ENCODE data around the gene MTA1.

The MTA1 gene

GRCh38 chr14:105447651-105448640 is 28.3 kb downstream of the MTA1 start:
- no peak for DNase-seq

GRCh38 chr14:105448706-105449111 is 29.1 kb downstream of the MTA1 start:
- peak; percentile 70 for DNase-seq

- DNase-seq = no peak
Observed at GRCh38 chr14:105449276-105450122, 29.9 kb downstream of the MTA1 start.

DNA sequence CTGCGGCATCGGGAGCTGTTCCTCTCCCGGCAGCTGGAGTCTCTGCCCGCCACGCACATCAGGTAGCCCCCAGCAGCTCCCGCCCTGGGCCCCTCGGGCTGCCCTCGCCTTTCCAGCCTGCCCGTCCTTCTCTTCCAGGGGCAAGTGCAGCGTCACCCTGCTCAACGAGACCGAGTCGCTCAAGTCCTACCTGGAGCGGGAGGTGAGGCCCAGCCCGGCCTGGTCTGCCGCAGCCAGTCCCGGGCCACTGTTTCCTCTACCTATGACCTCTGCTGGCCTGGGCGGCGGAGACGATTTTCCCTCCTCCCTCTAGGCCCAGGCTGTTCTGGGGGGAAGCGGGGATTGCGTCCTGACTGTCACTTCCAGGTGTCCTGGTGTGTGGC is 30.5 kb downstream of the MTA1 start:
- DNase-seq = no peak

- DNase-seq = no peak
Observed at GRCh38 chr14:105450864-105451720, 31.5 kb downstream of the MTA1 start.

DNA sequence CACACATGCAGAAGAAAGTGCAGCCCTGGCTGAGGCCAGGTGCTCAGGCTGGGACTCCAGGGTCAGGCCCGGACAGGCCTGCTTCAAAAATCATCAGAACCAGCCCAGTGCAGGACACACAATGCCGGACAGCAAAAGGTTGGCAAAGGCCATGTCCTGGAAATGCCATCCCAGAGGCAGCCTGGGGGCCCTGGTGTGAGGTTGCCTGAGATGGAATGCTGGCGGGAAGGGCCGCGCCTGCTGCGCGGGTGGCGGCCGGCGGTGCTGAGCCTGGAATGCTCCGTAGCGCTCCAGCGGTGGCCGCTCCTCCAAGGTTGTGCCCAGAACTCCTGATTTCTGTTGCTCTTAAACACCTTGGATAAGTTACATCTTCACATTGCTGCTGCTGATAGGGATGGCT is 33.3 kb downstream of the MTA1 start:
- DNase-seq = no peak

DNA sequence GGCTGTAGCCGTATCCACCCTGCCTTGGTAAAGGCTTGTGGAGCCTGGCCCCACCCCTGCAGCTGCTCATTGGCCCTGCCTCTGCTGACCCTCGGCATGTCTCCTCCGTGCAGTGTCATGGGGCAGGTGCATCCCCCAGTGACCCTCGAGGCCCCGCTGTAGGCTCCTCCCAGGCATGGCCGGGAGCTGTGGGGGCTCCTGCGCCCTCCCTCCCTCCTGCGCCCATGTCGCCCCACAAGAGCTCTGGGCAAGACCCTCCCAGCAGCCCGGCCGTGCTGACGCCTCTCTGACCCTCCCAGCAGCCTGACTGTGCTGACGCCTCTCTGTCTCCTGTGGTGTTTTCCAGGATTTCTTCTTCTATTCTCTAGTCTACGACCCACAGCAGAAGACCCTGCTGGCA is 34.2 kb downstream of the MTA1 start:
- DNase-seq = no peak

DNA sequence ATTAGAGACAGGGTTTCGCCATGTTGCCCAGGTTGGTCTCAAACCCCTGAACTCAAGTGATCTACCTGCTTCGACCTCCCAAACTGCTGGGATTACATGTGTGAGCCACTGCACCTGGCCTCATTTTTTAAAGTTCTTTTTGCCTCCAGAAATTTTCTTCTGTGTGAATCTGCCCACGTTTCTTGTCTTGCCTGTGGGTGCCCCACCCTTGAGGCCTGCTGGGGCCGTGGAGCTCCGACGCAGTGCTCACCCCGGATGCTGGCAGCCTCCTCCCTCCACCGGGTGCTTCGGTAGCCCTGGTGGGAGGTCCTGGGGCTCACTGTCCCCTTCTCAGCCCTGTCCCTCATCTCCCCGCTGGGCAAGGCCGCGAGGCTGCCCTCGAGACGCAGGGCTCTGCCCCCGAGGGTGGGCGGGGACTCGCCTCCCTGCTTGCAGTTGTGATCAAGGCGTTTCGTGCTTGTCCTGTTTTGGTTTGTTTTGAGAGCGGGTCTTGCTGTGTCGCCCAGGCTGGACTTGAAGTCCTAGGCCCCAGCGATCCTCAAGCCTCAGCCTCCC is 35.5 kb downstream of the MTA1 start:
- DNase-seq = no peak

- no peak for DNase-seq
Observed at GRCh38 chr14:105455766-105456660, 36.4 kb downstream of the MTA1 start.

DNA sequence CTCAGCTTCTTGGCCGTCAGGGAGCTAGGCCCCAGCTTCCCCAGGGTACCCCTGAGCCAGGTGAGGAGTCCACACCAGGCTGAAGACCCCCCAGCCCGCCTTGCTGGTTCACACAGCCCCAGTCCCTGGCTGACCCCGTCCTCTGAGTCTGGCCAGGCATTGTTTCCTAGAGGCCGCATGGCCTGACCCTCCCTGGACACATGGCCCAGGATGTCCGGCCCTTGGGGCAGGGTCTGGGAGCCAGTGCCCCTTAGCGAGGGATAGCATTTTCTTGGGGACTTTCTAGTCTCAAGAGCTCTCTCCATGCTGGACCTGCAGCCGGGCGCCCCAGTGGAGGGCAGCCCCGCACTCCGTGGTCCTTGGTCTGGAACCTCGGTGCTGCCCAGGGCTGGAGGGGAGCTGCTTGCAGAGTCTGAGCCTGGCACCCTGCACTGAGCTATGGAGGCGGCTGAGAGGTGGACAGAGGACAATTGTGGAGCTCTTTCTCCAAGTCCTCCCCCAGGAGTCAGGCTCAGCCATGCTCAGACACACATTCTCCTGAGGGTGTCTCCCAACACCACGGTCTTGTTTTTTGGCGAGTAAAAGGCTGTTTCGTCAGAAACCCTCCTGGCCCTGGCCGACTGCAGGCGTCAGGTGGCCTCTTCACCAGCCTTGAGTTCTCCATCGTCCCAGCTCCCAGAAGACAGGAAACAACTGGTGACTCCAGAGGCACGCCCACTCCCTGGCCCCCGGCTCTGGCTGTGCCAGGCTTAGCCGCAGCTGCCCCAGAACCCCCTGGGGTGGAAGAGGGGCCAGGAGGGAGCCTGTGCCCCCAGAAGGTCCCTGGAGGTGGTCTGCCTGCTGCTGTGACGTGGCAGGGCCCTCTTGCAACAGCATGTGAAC is 37.4 kb downstream of the MTA1 start:
- DNase-seq = no peak

DNA sequence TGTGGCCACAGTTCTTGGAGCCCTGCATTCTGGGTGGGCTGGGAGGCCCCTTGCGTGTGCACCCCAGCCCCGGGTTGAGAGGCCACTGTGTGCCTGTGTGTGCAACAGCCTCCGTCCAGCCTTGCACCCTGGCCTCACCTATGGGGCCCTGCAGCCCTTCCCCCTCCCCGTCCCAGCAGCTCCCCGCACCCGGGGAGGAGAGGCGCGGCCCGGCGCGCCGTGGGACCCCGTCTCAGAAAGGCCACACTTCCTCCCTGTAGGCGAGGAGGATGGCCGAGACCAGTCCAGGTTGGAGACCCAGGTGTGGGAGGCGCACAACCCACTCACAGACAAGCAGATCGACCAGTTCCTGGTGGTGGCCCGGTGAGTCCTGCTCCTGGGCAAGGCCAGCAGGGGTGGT is 38.4 kb downstream of the MTA1 start:
- DNase-seq = no peak

GRCh38 chr14:105458571-105458970 is 38.9 kb downstream of the MTA1 start:
- DNase-seq = no peak

DNA sequence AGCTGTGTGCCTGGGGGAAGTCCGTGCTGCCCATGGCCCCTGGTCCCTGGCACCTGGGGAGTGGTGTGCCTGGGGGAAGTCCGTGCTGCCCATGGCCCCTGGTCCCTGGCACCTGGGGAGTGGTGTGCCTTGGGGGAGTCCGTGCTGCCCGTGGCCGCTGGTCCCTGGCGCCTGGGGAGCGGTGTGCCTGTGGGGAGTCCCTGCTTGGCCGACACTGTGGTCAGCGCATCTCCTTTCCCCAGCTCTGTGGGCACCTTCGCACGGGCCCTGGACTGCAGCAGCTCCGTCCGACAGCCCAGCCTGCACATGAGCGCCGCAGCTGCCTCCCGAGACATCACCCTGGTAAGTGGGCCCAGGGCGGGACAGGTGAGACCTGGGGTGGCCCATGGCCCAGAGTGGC is 40.5 kb downstream of the MTA1 start:
- DNase-seq = no peak

- DNase-seq = no peak
Observed at GRCh38 chr14:105460616-105461015, 41.0 kb downstream of the MTA1 start.

DNA sequence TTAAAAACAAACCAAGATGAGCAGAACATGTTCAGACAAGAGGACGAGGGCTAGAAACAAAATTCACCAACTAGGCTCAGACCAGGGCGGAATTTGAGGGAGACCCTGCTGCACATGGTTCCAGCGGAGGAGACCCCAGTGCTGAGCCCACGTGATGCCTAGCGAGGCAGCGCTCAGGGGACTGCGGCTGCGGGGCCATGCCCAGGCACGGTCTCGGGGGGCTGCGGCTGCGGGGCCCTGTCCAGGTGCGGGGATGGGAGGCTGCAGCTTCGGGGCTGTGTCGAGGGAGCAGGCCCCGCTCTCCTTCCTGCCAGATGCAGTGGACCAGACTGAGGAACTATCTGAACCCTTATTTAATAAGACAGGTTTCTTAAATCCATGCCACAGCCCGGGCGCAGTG is 42.3 kb downstream of the MTA1 start:
- no peak for DNase-seq

GRCh38 chr14:105464501-105464900 is 44.9 kb downstream of the MTA1 start:
- DNase-seq = no peak

DNA sequence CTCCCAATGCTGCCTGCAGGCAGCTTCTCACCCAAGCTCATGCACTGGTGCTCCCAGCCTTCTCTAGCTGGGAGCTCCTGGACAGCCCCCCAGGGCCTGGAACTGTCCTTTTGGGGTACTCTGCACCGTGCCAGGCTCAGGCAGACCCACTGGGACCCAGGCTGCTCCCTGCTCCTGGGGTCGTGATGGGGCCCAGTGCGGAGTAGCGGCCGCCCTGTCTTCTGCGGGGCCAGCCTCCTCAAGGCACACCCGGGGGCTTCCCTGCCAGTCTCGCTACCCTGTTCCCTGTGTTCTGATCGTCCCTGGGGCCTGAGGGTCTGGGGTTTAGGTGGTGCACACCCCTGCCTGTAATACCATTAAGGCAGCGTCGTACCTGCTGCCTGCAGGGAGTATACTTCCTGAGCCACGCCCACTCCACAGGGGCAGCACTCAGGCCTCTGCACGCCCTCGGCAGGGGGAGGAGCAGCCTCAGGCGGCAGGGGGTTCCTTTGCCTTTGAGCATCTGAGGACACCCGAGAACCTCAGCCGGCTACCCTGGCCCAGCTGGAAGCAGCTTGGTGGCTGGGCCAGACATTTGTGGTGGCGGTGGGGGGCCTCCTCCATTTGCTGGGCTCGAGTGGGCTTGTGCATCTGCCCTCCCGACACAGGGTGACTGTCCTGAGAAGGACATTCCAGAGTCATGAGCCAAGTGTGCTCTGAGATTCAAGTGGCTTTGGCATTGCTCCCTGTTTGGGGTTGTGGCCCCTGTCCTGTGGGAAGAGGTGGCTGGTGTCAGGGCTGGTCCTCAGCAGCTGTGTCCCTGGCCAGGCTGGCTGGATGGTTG is 45.8 kb downstream of the MTA1 start:
- no peak for DNase-seq

DNA sequence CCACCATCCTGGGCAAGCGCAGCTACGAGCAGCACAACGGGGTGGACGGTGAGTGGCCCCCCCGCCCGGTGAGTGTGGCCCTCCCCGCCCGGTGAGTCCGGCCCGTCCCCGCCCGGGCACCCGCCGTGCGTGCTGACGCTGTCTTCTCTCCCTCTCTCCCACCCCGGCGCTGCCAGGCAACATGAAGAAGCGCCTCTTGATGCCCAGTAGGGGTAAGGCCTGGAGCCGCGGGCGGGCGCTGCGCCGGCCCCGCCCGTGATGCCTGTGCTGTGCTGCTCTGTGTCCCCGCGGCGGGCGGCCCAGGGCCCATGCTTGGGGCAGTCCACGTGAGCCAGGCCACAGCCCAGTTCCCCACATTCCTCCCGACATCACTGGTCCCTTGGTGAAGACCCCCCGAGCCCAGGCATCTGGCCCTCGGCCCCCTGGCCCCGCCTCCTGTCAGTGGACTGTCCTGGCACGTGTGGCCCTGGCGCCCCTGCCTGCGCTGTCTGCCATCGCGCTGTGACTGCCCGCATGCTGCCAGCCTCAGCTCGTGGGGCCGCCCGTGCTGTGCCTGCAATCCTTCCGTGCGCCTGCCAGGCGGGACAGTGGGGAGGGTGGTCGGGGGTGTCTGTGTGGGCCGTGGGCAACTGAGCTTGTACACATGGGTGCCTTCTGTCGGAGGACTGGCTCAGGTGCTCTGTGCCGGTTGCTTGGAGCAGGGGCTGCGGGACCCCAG is 47.1 kb downstream of the MTA1 start:
- DNase-seq = no peak
